CD4-positive, alpha-beta T cell treated with Interleukin-15 for 1 hour (primary cell): ENCODE data around the gene EMC1.
A peak's percentile ranks its signal among the peaks of the same experiment; 100 is the strongest.

ENCODE experiments used
- DNase-seq: peaks from one replicate; pipeline ENCODE4 v3.0.0-alpha.2; 2020

EMC1 gene

DNA sequence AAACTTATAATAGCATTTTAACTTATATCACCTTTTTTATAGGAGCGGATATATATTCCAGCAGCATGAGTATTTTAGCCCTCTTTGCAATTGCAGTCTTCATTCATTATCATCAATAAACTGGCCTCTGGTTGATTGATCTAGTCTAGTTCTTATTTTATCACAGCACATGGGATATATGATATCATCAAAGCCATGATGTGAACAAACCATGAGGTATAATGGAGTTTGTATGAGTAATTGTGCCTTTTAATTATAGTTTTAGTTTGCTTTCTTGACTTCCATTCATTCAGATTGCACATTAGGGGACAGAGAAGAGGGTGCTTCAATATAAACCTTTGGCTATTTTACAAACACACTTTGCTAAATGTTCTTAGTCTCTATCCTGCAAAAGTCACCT lies 37.7 kb downstream of the EMC1 start:
- DNase-seq: no peak

DNA sequence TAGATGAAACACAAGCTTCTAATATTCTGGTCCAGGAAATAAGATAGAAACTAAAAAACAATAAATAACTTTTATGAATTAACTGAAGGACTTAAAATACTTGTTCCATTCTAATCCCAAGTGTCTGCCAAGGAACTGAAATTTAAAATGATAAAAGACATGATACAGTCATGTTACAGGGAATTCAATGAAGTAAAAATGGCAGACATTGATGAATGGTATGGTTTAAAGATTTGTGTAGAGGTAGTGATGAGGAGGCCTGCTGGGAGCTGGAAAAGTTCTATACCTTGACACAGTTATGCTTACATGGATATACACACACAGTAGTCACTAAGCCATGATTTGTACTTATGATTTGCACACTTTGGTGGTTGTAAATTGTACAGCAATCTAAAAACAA lies 39.2 kb downstream of the EMC1 start:
- no peak for DNase-seq

DNA sequence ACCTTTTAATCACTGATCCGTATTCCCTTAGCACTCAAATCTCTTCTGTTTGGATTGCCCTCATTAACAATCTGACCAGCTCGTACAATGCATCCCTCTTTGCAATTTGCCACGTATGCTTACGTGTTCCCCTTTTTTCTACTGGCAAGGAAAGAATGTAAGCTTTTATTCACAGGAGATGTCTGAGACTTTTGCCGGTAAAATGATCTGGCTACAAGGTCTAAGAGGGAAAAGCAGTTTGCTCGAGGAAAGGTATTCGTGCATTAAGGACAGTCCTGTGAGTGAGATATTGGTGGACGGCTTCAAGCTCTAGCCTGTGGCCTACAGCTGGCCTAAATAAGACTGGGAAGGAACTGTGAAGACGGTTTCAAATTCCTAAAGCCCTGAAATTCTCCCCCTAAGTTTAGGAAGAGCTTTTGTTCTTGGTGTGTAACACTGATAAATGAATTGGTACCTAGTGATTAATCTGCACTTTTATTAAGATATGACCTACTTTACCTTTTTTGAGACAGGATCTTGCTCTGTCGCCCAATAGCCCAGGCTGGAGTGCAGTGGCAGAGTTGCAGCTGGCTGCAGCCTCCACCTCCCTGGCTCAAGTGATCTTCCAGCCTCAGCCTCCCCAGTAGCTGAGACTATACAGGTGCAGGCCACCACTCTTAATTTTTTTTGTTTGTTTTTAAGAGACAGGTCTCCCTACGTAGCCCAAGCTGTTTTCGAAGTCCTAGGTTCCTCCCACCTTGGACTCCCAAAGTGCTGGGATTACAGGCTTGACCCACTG lies 40.4 kb downstream of the EMC1 start:
- no peak for DNase-seq

DNA sequence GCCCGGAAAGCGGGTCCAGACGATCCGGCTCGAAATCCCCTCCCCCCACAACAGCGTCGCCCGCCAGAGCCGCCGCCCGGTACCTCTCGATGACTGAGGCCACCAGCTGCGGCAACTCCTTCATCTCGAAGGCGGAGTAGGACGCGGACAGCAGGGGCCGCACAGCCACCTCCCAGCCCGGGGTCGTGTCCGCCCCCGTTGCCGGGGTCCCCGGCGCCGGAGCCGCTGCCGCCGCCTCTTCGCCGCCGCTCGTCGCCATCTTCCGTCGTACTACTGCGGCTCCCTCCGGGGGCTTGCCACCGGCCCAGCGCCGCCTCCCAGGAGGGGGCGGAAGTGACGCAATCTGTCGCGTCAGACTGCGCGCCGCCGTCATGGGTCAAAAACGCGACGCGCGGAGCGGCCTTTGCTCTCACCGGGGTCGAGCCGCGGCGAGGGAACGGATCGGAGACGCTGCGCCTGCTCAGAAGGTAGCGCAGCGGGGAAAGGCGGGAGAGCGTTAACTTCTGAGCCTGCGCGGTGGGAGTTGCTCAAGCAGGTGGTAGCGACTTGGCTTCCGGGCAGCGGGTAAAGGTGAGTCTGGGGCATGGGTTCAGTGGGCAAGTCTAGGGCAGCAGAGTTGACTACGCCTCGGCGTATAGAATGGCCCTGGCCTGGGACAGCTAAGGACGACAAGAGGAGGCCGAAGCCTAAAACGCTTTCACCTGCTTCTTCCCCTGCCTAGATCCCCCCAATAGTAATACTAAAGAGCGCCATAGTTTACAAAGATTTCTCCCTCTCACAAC lies 41.1 kb downstream of the EMC1 start, which contains the start of gene UBR4:
UBR4 (minus strand) TSS at position 277 of the 782 bp plus-strand sequence; CDS start at position 259, 18 bp downstream.
- peak; percentile 96 for DNase-seq

DNA sequence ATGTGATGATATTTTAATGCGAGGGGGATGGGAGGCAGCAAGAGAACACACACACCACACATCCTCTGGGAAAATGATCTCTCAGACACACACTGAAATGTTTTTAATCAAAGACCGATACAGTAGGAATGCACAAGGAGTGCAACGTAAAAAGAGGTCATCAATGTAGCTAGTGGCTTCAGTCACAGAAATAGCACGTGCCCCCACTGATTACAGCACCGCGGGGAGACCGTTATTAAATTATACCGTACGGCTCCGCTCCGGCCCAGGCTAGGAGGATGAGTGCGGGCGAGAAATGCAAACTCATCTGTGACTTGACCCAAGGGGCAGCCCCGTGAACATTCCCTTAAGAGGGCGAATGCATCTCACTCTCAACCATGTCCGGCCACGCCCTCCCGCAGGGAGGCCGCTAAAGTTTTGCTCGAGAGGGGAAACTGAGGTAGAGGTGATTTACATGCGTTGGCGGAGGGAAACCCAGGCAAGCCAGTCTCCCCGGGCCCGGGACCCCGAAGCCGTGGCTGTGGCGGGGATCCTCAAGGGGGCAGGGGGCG lies 41.8 kb downstream of the EMC1 start:
- peak; percentile 63 for DNase-seq

DNA sequence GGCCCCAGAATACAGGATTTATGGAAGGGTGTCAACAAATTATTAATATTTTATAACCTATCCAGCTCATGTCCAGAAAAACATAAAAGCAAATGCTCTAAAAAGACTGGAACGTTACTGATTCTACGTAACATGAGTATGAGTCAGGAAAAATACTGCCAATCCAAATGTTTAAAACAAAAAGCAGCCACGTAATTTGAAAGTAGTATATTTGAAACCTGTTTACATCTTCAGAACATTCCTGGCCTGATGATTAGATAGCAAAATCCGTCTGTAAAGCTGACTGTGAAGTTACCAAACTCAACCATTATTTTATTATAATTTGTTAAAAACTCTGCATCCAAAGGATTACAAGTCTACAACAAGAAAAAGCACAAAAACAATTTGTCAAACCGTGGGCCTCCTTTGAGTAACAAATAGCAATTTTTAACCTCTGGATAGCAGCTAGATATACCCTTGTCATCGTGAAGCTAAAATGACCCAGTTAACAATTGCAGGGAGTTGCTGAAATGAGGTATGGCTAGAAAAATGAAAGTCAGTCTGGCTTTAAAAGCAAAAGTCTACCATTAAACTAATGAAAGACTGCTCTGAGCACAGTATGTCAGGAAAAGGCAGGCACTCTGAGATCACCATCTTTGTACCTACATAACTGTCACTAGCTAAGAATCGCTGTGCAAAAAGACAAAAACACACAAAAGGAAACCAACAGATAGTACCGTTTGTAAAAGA lies 42.5 kb downstream of the EMC1 start:
- DNase-seq: no peak

DNA sequence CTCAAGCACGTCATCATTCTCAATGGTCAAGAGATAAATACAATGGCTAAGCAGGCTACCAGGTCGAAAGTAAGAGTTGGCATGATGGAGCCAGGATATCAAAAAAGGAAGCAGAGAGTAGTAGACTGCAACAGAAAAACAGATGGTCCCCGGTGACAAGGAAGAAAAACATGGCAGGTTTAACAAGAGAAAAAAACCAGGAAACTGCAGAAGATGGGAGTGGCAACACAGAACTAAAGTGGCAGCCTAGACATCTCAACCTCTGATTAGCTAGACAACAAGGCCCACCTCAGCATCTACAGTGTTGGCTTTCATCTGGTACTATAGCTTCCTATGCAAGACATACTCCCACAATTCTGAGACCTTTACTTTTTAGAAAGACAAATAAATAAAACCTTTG lies 44.4 kb downstream of the EMC1 start:
- no peak for DNase-seq

DNA sequence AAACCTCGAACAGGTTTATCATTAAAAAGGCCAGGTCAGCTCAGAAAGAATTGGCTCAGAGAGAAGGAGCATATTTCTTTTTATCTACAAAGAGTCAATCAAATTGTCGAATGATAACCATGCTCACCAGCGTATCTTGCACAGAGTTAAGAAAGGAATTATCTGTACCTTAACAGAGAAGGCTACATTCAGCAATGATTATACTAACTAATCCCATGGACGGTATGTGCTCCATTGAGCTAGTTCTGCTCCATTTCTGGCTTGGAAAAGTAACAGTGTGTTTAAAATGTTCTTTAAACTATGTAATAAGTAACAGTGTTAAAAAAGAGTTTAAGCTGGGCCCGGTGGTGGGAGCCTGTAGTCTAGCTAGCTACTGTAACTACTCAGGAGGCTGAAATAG lies 45.5 kb downstream of the EMC1 start:
- no peak for DNase-seq

DNA sequence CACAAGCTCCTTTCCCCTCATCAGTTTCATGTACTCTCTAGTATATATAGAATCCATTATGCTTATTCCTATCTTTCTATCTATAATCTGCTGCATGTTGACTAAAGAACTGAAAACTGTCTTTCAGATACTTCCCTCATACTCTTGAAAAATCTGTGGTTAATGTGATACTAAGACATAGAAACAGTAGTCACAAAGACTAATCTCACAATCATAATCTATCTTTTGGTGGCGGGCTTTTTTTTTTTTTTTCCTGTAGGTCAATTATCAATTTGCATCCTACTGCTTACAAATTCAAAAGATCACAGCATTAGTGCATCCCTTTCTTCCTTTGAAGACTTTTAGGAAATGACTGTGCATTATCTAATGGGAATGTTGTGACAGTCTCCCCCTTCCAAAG lies 45.9 kb downstream of the EMC1 start:
- DNase-seq: no peak

DNA sequence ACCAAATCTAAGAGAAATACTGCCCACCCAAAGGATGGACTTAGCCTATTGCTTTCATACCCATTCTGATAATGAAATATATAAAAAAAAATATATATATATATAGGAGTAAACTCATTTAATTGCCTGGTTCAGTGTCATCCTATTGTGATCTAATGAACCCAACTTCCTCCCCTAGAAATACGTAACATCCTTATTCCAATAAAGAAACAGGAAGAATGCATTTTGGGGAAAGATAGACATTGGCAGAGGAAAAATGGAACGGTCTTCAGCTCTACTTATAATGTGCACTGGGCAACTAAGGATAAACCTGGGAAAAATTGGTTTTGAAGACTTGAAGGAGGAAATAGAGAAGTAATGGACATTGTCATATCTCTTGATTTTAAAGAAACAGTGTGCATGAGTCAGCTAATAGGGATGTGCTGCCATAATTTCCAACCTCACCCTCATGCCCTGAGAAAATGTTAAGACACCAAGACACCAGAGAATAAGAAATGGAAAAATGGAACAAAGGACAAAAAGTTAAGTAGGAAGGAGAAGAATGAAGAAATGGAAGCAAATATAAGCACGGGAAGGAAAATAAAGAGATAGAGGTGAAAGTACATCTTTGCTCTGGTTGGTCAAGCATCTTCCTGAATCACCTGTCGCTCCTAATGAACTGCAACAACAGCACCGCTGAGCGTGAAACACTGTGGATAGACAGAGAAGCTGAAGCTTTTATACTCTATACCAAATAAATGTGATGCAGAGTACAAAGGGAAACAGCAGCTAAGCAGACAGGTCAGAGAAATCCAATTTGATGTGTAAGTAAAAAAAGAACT lies 46.7 kb downstream of the EMC1 start:
- no peak for DNase-seq

DNA sequence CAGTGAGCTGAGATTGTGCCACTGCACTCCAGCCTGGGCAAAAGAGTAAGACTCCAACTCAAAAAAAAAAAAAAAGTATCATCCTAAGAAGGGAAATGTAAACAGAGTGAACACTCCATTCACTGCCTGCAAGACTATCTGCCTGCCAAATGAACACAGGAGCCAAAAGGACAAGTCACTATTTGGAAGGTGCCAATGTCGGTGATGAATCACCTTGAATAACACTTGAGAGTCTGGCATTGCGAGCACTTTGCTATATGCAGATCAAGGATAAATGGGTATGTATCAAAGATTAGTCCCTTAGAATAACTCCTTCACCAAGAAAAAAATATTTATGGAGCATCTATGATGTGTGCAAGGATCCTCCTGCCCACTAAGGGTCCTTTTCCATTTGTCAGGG lies 47.9 kb downstream of the EMC1 start:
- no peak for DNase-seq

DNA sequence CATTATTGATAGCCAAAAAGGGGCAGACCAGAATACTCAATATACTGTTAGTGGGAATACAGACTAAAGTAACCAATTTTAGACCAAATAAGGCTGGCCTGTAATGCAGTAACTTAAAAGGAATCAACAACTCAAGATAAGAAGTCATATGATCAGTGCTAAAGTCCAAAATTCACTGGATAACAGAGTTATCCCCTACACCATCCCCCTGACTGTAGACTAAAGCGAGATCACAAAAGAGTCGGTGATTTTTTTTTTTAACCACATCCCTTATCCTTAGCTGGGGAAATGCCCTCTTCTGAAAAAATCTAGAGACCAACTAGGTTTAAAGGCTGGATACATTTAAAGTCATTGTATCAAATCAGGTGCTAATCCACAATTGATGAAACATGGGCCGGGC lies 48.9 kb downstream of the EMC1 start:
- no peak for DNase-seq

DNA sequence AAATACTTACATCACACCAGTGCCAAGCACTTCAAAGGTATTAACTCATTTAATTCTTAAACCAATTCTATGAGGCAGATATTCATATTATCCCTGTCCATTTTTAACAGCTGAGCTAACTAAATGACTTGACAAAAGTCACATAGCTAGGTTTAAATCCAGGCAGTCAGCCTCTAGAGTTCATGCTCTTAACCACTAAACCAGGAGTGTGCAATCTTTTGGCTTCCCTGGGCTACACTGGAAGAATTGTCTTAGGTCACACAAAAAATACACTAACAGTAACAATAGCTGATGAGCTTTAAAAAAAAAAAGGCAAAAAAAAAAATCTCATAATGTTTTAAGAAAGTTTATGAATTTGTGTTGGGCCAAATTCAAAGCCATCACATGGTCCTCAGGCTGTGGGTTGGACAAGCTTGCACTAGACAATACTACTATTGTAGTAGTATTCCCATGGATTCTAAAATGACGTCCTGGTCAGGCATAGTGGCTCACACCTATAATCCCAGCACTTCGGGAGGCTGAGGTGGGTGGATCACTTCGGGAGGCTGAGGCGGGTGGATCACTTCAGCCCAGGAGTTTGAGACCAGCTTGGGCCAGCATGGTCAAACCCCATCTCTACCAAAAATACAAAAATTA lies 51.2 kb downstream of the EMC1 start:
- DNase-seq: no peak

DNA sequence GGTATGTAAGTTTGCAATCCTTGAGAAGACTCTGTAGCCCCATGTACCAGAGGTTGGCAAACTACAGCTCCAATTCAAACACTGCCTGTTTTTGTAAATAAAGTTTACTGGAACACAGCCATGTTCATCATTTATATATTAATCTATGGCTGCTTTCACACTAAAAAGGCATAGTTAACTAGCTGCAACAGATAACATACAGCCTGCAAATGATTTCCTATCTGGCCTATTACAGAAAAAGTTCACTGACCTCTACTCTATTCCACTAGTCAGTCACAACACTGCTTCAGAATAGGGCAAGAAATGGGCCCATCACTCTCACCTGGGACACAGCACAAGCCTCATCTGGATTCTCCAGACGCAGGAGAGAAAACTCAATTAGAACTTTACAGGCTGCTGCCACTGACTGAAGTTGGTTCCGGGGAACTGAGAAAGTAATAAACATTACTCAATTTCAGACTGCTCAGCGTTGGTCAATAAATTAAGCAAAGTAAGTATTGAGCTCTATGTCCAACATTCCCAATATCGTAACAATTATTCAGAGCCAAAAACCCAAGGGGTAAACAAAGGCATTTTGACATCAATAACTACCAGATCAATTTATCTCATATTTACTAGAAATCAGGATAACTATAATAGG lies 51.9 kb downstream of the EMC1 start:
- DNase-seq: no peak

DNA sequence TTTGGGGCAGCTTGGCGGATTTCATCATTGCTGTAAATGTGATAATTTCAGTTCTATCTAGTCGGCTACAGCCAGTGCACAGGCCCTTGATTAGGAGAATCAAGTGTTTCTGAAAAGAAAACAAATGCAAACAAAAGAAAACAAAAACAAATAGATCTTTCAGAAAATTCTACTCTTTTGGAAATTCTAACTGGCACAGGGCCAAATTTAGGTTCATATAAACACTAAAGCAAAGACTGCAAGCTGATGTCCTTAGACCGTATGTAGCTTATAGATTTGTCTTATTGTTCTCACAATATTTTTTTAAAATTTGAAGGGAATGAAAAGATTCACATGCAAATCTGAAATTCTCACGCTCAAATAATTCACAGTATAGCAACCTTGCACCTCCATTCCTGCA lies 52.5 kb downstream of the EMC1 start:
- DNase-seq: no peak

DNA sequence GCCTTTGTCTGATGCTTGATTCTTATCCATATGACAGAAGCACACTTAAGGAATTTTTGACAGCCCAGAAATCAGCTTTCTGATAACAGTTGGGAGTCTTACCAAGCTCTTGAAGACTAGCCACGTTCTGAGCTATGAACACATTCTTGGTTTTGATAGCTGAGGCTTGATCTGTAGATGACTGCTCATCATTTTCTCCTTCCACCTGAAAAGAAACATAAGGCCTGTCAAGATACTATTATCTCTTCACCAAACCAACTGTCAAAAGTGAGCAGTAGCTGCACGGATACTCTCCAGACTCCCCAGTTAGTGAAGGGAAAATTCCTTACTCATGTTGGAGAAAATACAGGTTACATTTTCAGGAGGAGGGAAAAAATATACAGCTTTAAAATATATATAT lies 53.5 kb downstream of the EMC1 start:
- DNase-seq: no peak

DNA sequence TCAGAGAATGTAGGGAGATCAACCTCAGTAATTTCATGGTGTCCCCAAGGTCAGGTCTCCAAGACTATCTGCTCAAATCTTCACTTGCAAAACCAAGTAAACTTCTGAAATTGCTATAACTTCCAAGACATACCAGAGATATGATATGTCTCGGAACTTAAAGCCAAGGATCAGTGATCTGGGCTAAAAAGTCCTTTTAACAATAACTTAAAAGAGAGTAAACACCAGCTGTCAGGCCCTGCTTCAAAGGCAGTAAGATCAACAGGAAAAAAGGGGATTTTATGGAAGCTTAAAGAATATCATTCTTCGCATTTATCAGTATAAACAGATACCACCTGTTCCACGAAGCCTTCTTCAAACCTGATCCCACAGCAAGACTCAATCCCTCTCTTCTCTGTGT lies 55.0 kb downstream of the EMC1 start:
- no peak for DNase-seq

DNA sequence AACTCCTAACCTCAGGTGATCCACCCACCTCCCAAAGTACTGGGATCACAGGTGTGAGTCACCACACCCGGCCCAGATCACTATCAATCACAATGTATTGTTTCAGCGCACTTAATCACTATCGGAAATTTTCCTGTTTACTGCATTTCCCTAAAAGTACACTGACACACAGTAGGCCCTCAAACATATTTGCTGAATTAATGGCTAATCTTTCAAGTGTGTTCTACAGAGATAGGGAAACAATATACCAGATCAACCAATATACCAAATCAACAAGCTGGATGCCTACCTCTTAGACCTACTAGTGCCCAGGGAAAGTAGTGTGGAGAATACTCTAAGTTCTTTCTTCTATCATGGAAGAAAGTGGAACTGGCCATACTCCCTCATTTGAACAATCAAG lies 58.3 kb downstream of the EMC1 start:
- DNase-seq: no peak

DNA sequence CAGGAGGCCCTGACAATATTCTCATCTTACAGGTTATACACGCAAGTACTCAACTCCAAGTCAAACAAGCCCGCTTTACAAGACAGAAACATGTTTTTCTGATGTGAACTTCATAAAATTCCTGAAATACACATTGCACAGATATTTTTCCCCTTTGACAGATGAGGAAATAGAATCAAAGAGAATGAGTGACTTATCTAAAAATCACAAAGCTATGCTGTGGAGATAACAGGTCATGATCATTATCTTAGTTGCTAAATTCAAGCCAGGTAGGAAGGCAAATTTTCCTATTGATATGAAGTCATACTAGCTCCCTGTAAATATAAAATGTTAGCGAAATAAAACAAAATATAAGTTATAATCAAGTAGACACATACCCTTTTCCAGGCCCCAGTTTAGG lies 59.5 kb downstream of the EMC1 start:
- DNase-seq: no peak

DNA sequence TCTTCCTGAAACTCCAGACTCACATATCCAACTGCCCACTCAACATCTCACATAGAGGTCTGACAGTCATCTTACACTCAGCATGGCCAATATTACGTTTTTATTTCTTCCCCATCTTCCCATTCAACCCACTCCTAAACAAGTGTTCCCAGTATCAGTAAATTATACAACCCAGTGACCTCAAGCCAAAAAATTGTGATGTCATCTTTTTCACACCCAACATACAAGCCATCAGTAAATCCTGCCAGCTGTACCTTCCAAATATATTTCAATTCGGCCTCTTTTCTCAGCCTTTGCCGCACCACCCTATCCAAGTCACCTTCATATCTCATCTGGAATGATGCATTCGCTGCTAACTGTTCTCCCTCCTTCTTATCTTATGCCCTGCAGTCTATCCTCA lies 60.9 kb downstream of the EMC1 start:
- DNase-seq: no peak

DNA sequence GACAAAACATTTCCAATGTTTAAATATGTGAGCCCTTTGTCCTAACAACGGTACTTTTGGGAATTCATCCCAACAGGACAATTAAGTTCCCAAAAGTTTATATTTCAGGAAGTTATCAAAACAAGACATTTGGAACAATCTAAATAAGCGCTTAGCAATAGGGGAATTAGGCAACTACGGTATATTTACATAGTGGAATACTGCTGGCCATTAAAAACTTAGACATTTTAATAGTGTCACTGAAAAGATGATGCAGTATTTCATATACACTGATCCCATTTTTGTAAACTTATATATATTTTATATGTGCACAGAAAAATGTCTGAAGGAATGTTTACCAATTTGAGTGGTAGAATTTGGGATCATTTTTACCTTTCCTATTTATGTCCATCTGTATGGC lies 62.1 kb downstream of the EMC1 start:
- no peak for DNase-seq

DNA sequence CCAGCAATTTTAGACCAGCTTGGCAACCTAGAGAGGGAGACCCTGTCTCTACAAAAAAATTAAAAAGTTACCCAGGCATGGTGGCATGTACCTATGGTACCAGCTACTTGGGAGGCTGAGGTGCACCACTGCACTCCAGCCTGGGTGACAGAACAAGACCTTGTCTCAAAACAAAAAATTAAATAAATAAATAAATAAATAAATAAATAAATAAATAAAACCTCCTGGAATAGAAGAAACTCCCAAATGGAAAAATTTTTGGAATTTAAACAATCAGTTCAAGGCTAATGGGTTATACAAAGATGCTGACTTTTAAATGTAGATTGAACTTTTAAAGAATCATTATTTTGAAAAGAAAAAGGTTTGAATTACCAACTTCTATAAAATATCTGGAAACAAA lies 63.5 kb downstream of the EMC1 start:
- no peak for DNase-seq
